Activated T-helper 1 cell treated with anti-CD3 and anti-CD28 coated beads, Interleukin-12 subunit alpha, Interleukin-12 subunit beta, Interleukin-2, Interleukin-4 antibody, amounts not matched to agents 30 ng/mL and 10 ng/mL and 1 ng/mL, durations not matched to agents 14 hours and 24 hours and 36 hours (primary cell): ENCODE data around the gene BCL6. TPM values are rescaled to one million over a fixed set of nuclear protein-coding genes. Genes with fewer than 3 reads are reported as not detected.
"Not testable (repeated sequence)": the region's sequence is repeated elsewhere in the genome, so short reads cannot be mapped to it uniquely, and the experiment has no call there.

ENCODE experiments used
- DNase-seq: peaks from one replicate; pipeline ENCODE4 v3.0.0; 2021; ENCODE audit warnings: low spot score
- H3K27ac Mint-ChIP-seq: one replicate; pipeline ENCODE4 v1.8.0; 2021; ENCODE audit warnings: mild to moderate bottlenecking, mixed read lengths
- H3K27me3 Mint-ChIP-seq: one replicate; pipeline ENCODE4 v1.8.0; 2022; ENCODE audit warnings: mild to moderate bottlenecking, moderate library complexity, mixed read lengths; ENCODE audit not compliant: insufficient read depth
- H3K36me3 Mint-ChIP-seq: one replicate; pipeline ENCODE4 v1.8.0; 2021; ENCODE audit warnings: low read depth, mixed read lengths
- H3K4me1 Mint-ChIP-seq: one replicate; pipeline ENCODE4 v1.8.0; 2021; ENCODE audit warnings: low read depth, mixed read lengths
- H3K4me3 Mint-ChIP-seq: one replicate; pipeline ENCODE4 v1.8.0; 2021; ENCODE audit warnings: mild to moderate bottlenecking, moderate library complexity, mixed read lengths
- H3K9me3 Mint-ChIP-seq: one replicate; pipeline ENCODE4 v1.8.0; 2021; ENCODE audit warnings: mixed read lengths
- intact Hi-C: fragments of 100-400 bp; cut with micrococcal nuclease; formaldehyde crosslinking; loops from one replicate; pipeline ENCODE4 v1.15.1; 2024
- total RNA-seq: library from RNA; stranded (reverse); gene quantifications from 2 replicates; pipeline ENCODE4 v1.2.3, GENCODE V29; 2022

Gene BCL6
- total RNA-seq, 1 donor from 2014 or later: 42.1 TPM

DNA sequence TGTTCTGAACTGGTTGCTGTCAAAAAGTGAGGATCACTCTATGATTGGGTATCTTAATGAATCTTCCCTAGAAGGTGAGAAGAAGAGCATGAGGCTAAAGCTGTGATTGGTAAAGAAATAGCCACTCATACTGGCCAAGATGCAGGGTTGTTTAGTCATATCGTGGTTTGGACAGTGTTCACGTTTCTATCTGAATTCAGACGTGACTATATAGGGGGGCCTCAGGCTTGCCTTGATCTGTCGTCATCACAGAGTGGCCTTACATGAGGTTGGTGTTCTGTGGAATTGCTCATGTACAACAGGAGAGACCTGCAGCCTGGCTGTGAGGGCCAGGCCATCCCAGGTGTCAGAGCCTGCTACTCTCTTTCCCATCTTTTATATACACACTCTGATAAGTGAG lies 55.3 kb downstream of the BCL6 start:
- Mint-ChIP-seq H3K27me3 (peaks cover 35% of the 10 kb centered on the region), H3K4me3 (no peak overlapping the region), H3K36me3 (no peaks in the 10 kb centered on the region), H3K27ac (no peak overlapping the region), H3K4me1 (no peaks in the 10 kb centered on the region), H3K9me3 (peaks cover 9% of the 10 kb centered on the region)
- DNase-seq: no peak
- intact Hi-C loops: no loop called here

- DNase-seq: no peak
- no peak overlapping the region for H3K4me3 Mint-ChIP-seq
- peaks cover 10% of the 10 kb centered on the region for H3K4me1 Mint-ChIP-seq
- H3K9me3 Mint-ChIP-seq: peaks cover 9% of the 10 kb centered on the region
- no peaks in the 10 kb centered on the region for H3K36me3 Mint-ChIP-seq
- H3K27ac Mint-ChIP-seq: no peak overlapping the region
- peaks cover 39% of the 10 kb centered on the region for H3K27me3 Mint-ChIP-seq
- intact Hi-C loops: no loop called here
Measured at GRCh38 chr3:187686621-187687273, 58.5 kb downstream of the BCL6 start.

GRCh38 chr3:187685948-187686347 lies 59.3 kb downstream of the BCL6 start:
- peaks cover 36% of the 10 kb centered on the region for H3K27me3 Mint-ChIP-seq
- H3K4me1 Mint-ChIP-seq: peaks cover 10% of the 10 kb centered on the region
- H3K27ac Mint-ChIP-seq: no peak overlapping the region
- intact Hi-C loops: no loop called here
- no peak overlapping the region for H3K4me3 Mint-ChIP-seq
- no peak for DNase-seq
- peaks cover 9% of the 10 kb centered on the region for H3K9me3 Mint-ChIP-seq
- no peaks in the 10 kb centered on the region for H3K36me3 Mint-ChIP-seq

DNA sequence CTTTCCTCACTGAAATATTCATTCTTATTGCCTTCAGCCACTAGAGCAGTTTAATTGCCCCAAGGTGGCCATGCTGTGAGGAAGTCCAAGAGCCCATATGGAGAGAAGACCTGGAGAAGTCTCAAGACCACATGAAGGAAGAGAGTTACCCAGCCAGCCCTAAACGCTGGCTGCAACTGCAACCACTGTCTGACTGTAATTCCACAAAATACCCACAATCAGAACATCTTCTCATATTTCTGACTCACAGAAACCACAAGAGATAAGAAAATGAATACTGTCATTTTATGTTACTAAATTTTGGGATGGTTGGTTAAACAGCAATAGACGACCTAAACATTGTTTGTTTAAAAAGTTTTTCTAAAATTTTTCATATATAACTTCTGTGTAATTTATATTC lies 60.4 kb downstream of the BCL6 start:
- H3K9me3 Mint-ChIP-seq: peaks cover 9% of the 10 kb centered on the region
- no peak for DNase-seq
- H3K4me3 Mint-ChIP-seq: no peak overlapping the region
- intact Hi-C loops: no loop called here
- H3K4me1 Mint-ChIP-seq: peaks cover 10% of the 10 kb centered on the region
- H3K27ac Mint-ChIP-seq: no peak overlapping the region
- no peaks in the 10 kb centered on the region for H3K36me3 Mint-ChIP-seq
- H3K27me3 Mint-ChIP-seq: peaks cover 28% of the 10 kb centered on the region

DNA sequence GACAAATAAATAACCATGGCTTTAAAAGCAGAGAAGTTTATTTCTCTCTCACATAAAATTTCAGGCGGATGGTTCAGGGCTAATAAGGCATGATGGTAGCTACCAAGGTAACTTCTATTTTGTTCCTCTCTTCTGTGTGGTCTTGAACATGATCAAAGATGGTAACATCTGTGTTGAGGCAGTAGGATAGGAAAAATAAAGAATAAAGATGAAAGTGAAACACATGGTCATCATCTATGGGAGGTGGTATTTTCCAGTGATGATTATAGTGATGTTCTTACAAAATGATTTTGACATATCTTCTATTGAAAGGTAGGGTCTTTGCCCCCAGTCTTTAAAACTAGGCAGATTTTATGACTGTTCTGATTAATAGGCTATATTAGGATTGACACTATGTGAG lies 60.8 kb downstream of the BCL6 start:
- H3K4me1 Mint-ChIP-seq: peaks cover 13% of the 10 kb centered on the region
- no peak for DNase-seq
- peaks cover 31% of the 10 kb centered on the region for H3K27me3 Mint-ChIP-seq
- H3K36me3 Mint-ChIP-seq: no peaks in the 10 kb centered on the region
- peaks cover 9% of the 10 kb centered on the region for H3K9me3 Mint-ChIP-seq
- no peak overlapping the region for H3K4me3 Mint-ChIP-seq
- H3K27ac Mint-ChIP-seq: no peak overlapping the region
- intact Hi-C loops: no loop called here

GRCh38 chr3:187681756-187682155 lies 63.5 kb downstream of the BCL6 start:
- H3K36me3 Mint-ChIP-seq, H3K4me3 Mint-ChIP-seq, H3K27ac Mint-ChIP-seq, intact Hi-C loops, H3K9me3 Mint-ChIP-seq, DNase-seq: not testable (repeated sequence)
- H3K27me3 Mint-ChIP-seq: peaks cover 31% of the 10 kb centered on the region
- H3K4me1 Mint-ChIP-seq: peaks cover 15% of the 10 kb centered on the region

GRCh38 chr3:187679638-187680396 lies 65.5 kb downstream of the BCL6 start:
- Mint-ChIP-seq H3K4me1 (peaks cover 14% of the 10 kb centered on the region), H3K36me3 (no peaks in the 10 kb centered on the region), H3K27me3 (peaks cover 27% of the 10 kb centered on the region), H3K4me3 (no peak overlapping the region), H3K9me3 (no peaks in the 10 kb centered on the region), H3K27ac (no peak overlapping the region)
- DNase-seq: peak; percentile 40
- intact Hi-C loops: loop anchor here (1.0 kb wide), 4 partner anchors 34 to 460 kb away; no protein-coding TSS in a partner anchor

DNA sequence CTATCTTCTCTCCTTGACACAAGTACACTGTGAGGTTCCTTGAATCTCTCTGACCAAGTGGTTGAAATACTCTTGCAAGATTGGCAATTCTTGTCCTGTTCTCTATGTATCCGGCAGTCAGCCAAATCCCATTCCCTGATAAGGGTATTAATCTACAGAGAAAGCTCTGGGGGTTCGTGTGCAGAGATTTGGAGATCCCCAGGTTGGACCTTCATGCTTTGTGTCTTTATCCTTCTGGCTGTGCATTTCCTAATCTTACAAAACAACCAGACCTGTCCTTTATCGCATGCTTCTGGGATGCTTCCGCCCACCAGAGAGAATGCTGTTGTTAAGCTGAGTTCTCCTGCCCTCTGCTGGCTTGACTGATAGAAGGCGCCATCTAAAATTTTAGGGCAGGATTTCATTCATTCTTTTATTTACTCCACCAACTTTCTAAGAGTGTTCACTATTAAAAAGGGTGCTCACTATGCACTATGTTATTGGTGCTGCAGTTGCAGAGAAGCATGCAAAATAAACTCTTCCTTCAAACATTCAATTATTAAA lies 66.5 kb downstream of the BCL6 start:
- Mint-ChIP-seq H3K4me1 (peaks cover 5% of the 10 kb centered on the region), H3K27me3 (peaks cover 29% of the 10 kb centered on the region), H3K4me3 (no peak overlapping the region), H3K27ac (no peak overlapping the region), H3K9me3 (no peaks in the 10 kb centered on the region), H3K36me3 (no peaks in the 10 kb centered on the region)
- no peak for DNase-seq
- intact Hi-C loops: loop anchor here (1.0 kb wide), 4 partner anchors 36 to 458 kb away; no protein-coding TSS in a partner anchor

DNA sequence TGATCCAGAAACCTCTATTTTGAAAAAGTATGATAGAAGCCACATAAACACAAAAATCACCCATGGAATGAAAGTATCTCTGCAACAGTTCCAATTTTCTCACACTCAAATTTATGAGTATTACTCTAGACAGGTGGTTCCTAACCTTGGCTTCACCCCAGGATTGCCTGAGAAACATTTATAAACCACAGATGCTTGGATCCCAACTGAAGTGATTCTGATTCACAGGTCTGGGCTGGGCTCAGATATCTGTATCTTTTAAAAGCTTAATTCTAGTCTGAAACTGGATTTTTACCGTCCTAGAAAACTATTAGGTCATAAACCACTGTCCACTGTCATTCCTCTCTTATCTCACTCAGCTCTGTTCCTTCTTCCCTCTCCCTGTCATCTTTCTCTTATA lies 67.7 kb downstream of the BCL6 start:
- no peak overlapping the region for H3K27ac Mint-ChIP-seq
- H3K27me3 Mint-ChIP-seq: peaks cover 32% of the 10 kb centered on the region
- H3K9me3 Mint-ChIP-seq: no peaks in the 10 kb centered on the region
- H3K4me1 Mint-ChIP-seq: peaks cover 5% of the 10 kb centered on the region
- no peaks in the 10 kb centered on the region for H3K36me3 Mint-ChIP-seq
- no peak overlapping the region for H3K4me3 Mint-ChIP-seq
- DNase-seq: no peak
- intact Hi-C loops: no loop called here

GRCh38 chr3:187673012-187673411 lies 72.3 kb downstream of the BCL6 start:
- intact Hi-C loops: no loop called here
- no peaks in the 10 kb centered on the region for H3K9me3 Mint-ChIP-seq
- H3K27me3 Mint-ChIP-seq: peaks cover 50% of the 10 kb centered on the region
- no peak for DNase-seq
- H3K4me1 Mint-ChIP-seq: no peaks in the 10 kb centered on the region
- H3K36me3 Mint-ChIP-seq: no peaks in the 10 kb centered on the region
- H3K27ac Mint-ChIP-seq: no peak overlapping the region
- no peak overlapping the region for H3K4me3 Mint-ChIP-seq

Other genes starting within 250 kb of the BCL6 start
- not detected in 2 replicates for gene SST, start 75.1 kb downstream of the BCL6 start, total RNA-seq
- gene RTP2, start 42.9 kb downstream of the BCL6 start, total RNA-seq: not detected in 2 replicates